Measurements from ENCODE around the gene LNPEP.

LNPEP gene

GRCh38 chr5:96909003-96909402 is 26.9 kb upstream of the LNPEP start:
- no peak overlapping the region for H3K27ac ChIP-seq (ENCODE audit: insufficient read depth, low read length, poor library complexity, severe bottlenecking)
- no peaks in the 10 kb centered on the region for H3K27me3 ChIP-seq (replicated peaks; ENCODE audit: control insufficient read depth, insufficient read depth, low read length, poor library complexity, severe bottlenecking)
- no peak for DNase-seq
- H3K4me3 ChIP-seq (ENCODE audit: insufficient read depth, low read depth, low read length, poor library complexity, severe bottlenecking): no peak overlapping the region
- no peaks in the 10 kb centered on the region for H3K4me1 ChIP-seq (ENCODE audit: control insufficient read depth, insufficient read depth, low read length, poor library complexity, severe bottlenecking)
- no peaks in the 10 kb centered on the region for H3K9me3 ChIP-seq (ENCODE audit: control insufficient read depth, low read length)
- H3K36me3 ChIP-seq (ENCODE audit: control insufficient read depth, insufficient read depth, low read length): peaks cover 62% of the 10 kb centered on the region

- Histone ChIP-seq H3K4me3 (ENCODE audit: insufficient read depth, low read depth, low read length, poor library complexity, severe bottlenecking) (no peak overlapping the region), H3K36me3 (ENCODE audit: control insufficient read depth, insufficient read depth, low read length) (peaks cover 62% of the 10 kb centered on the region), H3K27me3 (replicated peaks; ENCODE audit: control insufficient read depth, insufficient read depth, low read length, poor library complexity, severe bottlenecking) (no peaks in the 10 kb centered on the region), H3K4me1 (ENCODE audit: control insufficient read depth, insufficient read depth, low read length, poor library complexity, severe bottlenecking) (no peaks in the 10 kb centered on the region), H3K9me3 (ENCODE audit: control insufficient read depth, low read length) (no peaks in the 10 kb centered on the region), H3K27ac (ENCODE audit: insufficient read depth, low read length, poor library complexity, severe bottlenecking) (no peak overlapping the region)
- DNase-seq: no peak
These were observed 26.4 kb upstream of the LNPEP start for GRCh38 chr5:96909435-96909834.

- H3K4me3 ChIP-seq (ENCODE audit: insufficient read depth, low read depth, low read length, poor library complexity, severe bottlenecking): no peak overlapping the region
- H3K9me3 ChIP-seq (ENCODE audit: control insufficient read depth, low read length): no peaks in the 10 kb centered on the region
- H3K27me3 ChIP-seq (replicated peaks; ENCODE audit: control insufficient read depth, insufficient read depth, low read length, poor library complexity, severe bottlenecking): no peaks in the 10 kb centered on the region
- peaks cover 55% of the 10 kb centered on the region for H3K36me3 ChIP-seq (ENCODE audit: control insufficient read depth, insufficient read depth, low read length)
- no peaks in the 10 kb centered on the region for H3K4me1 ChIP-seq (ENCODE audit: control insufficient read depth, insufficient read depth, low read length, poor library complexity, severe bottlenecking)
- no peak for DNase-seq
- no peak overlapping the region for H3K27ac ChIP-seq (ENCODE audit: insufficient read depth, low read length, poor library complexity, severe bottlenecking)
These were observed 24.7 kb upstream of the LNPEP start for GRCh38 chr5:96911139-96911538.

- H3K27me3 ChIP-seq (replicated peaks; ENCODE audit: control insufficient read depth, insufficient read depth, low read length, poor library complexity, severe bottlenecking): no peaks in the 10 kb centered on the region
- H3K9me3 ChIP-seq (ENCODE audit: control insufficient read depth, low read length): no peaks in the 10 kb centered on the region
- H3K4me1 ChIP-seq (ENCODE audit: control insufficient read depth, insufficient read depth, low read length, poor library complexity, severe bottlenecking): no peaks in the 10 kb centered on the region
- no peak for DNase-seq
- no peak overlapping the region for H3K4me3 ChIP-seq (ENCODE audit: insufficient read depth, low read depth, low read length, poor library complexity, severe bottlenecking)
- no peak overlapping the region for H3K27ac ChIP-seq (ENCODE audit: insufficient read depth, low read length, poor library complexity, severe bottlenecking)
- peaks cover 66% of the 10 kb centered on the region for H3K36me3 ChIP-seq (ENCODE audit: control insufficient read depth, insufficient read depth, low read length)
These were observed 22.6 kb upstream of the LNPEP start for GRCh38 chr5:96913233-96913632.

GRCh38 chr5:96919754-96920197 is 16.1 kb upstream of the LNPEP start:
- no peak overlapping the region for H3K4me3 ChIP-seq (ENCODE audit: insufficient read depth, low read depth, low read length, poor library complexity, severe bottlenecking)
- DNase-seq: no peak
- H3K27me3 ChIP-seq (replicated peaks; ENCODE audit: control insufficient read depth, insufficient read depth, low read length, poor library complexity, severe bottlenecking): no peaks in the 10 kb centered on the region
- H3K4me1 ChIP-seq (ENCODE audit: control insufficient read depth, insufficient read depth, low read length, poor library complexity, severe bottlenecking): no peaks in the 10 kb centered on the region
- no peaks in the 10 kb centered on the region for H3K9me3 ChIP-seq (ENCODE audit: control insufficient read depth, low read length)
- no peak overlapping the region for H3K27ac ChIP-seq (ENCODE audit: insufficient read depth, low read length, poor library complexity, severe bottlenecking)
- H3K36me3 ChIP-seq (ENCODE audit: control insufficient read depth, insufficient read depth, low read length): peaks cover 28% of the 10 kb centered on the region

GRCh38 chr5:96920744-96921355 is 15.0 kb upstream of the LNPEP start:
- no peak overlapping the region for H3K4me3 ChIP-seq (ENCODE audit: insufficient read depth, low read depth, low read length, poor library complexity, severe bottlenecking)
- no peak overlapping the region for H3K27ac ChIP-seq (ENCODE audit: insufficient read depth, low read length, poor library complexity, severe bottlenecking)
- H3K9me3 ChIP-seq (ENCODE audit: control insufficient read depth, low read length): no peaks in the 10 kb centered on the region
- DNase-seq: no peak
- H3K4me1 ChIP-seq (ENCODE audit: control insufficient read depth, insufficient read depth, low read length, poor library complexity, severe bottlenecking): no peaks in the 10 kb centered on the region
- no peaks in the 10 kb centered on the region for H3K27me3 ChIP-seq (replicated peaks; ENCODE audit: control insufficient read depth, insufficient read depth, low read length, poor library complexity, severe bottlenecking)
- peaks cover 25% of the 10 kb centered on the region for H3K36me3 ChIP-seq (ENCODE audit: control insufficient read depth, insufficient read depth, low read length)

- Histone ChIP-seq H3K4me1 (ENCODE audit: control insufficient read depth, insufficient read depth, low read length, poor library complexity, severe bottlenecking) (no peaks in the 10 kb centered on the region), H3K36me3 (ENCODE audit: control insufficient read depth, insufficient read depth, low read length) (peaks cover 10% of the 10 kb centered on the region), H3K27me3 (replicated peaks; ENCODE audit: control insufficient read depth, insufficient read depth, low read length, poor library complexity, severe bottlenecking) (no peaks in the 10 kb centered on the region), H3K9me3 (ENCODE audit: control insufficient read depth, low read length) (no peaks in the 10 kb centered on the region), H3K27ac (ENCODE audit: insufficient read depth, low read length, poor library complexity, severe bottlenecking) (no peak overlapping the region), H3K4me3 (ENCODE audit: insufficient read depth, low read depth, low read length, poor library complexity, severe bottlenecking) (no peak overlapping the region)
- DNase-seq: no peak
These were observed 13.2 kb upstream of the LNPEP start for GRCh38 chr5:96922499-96923244.

GRCh38 chr5:96924016-96924443 is 11.8 kb upstream of the LNPEP start:
- no peak overlapping the region for H3K4me3 ChIP-seq (ENCODE audit: insufficient read depth, low read depth, low read length, poor library complexity, severe bottlenecking)
- no peaks in the 10 kb centered on the region for H3K9me3 ChIP-seq (ENCODE audit: control insufficient read depth, low read length)
- no peak overlapping the region for H3K27ac ChIP-seq (ENCODE audit: insufficient read depth, low read length, poor library complexity, severe bottlenecking)
- no peak for DNase-seq
- H3K27me3 ChIP-seq (replicated peaks; ENCODE audit: control insufficient read depth, insufficient read depth, low read length, poor library complexity, severe bottlenecking): no peaks in the 10 kb centered on the region
- H3K36me3 ChIP-seq (ENCODE audit: control insufficient read depth, insufficient read depth, low read length): peaks cover 1% of the 10 kb centered on the region
- peaks cover 3% of the 10 kb centered on the region for H3K4me1 ChIP-seq (ENCODE audit: control insufficient read depth, insufficient read depth, low read length, poor library complexity, severe bottlenecking)

- DNase-seq: no peak
- Histone ChIP-seq H3K36me3 (ENCODE audit: control insufficient read depth, insufficient read depth, low read length) (no peaks in the 10 kb centered on the region), H3K27me3 (replicated peaks; ENCODE audit: control insufficient read depth, insufficient read depth, low read length, poor library complexity, severe bottlenecking) (no peaks in the 10 kb centered on the region), H3K4me3 (ENCODE audit: insufficient read depth, low read depth, low read length, poor library complexity, severe bottlenecking) (no peak overlapping the region), H3K27ac (ENCODE audit: insufficient read depth, low read length, poor library complexity, severe bottlenecking) (no peak overlapping the region), H3K4me1 (ENCODE audit: control insufficient read depth, insufficient read depth, low read length, poor library complexity, severe bottlenecking) (peaks cover 3% of the 10 kb centered on the region), H3K9me3 (ENCODE audit: control insufficient read depth, low read length) (no peaks in the 10 kb centered on the region)
These were observed 9.6 kb upstream of the LNPEP start for GRCh38 chr5:96926276-96926675.

- no peaks in the 10 kb centered on the region for H3K9me3 ChIP-seq (ENCODE audit: control insufficient read depth, low read length)
- no peak for DNase-seq
- peaks cover 3% of the 10 kb centered on the region for H3K4me1 ChIP-seq (ENCODE audit: control insufficient read depth, insufficient read depth, low read length, poor library complexity, severe bottlenecking)
- no peaks in the 10 kb centered on the region for H3K36me3 ChIP-seq (ENCODE audit: control insufficient read depth, insufficient read depth, low read length)
- H3K27ac ChIP-seq (ENCODE audit: insufficient read depth, low read length, poor library complexity, severe bottlenecking): no peak overlapping the region
- H3K4me3 ChIP-seq (ENCODE audit: insufficient read depth, low read depth, low read length, poor library complexity, severe bottlenecking): no peak overlapping the region
- no peaks in the 10 kb centered on the region for H3K27me3 ChIP-seq (replicated peaks; ENCODE audit: control insufficient read depth, insufficient read depth, low read length, poor library complexity, severe bottlenecking)
These were observed 8.9 kb upstream of the LNPEP start for GRCh38 chr5:96927008-96927407.
